Measurements from ENCODE around the gene TBC1D2.

GRCh38 chr9:98263482-98264357 lies 8.3 kb upstream of the TBC1D2 start:
- TF ChIP-seq CTCF (IDR thresholded peaks at IDR 0.05; ENCODE audit: low read length): peak; percentile 97
- TF ChIP-seq EZH2 (IDR thresholded peaks at IDR 0.05; ENCODE audit: borderline replicate concordance, low read length): no peak
